Left ventricle myocardium superior (tissue), 1 donor: ENCODE measurements around the gene NEURL1. TPM values are rescaled to one million over a fixed set of nuclear protein-coding genes. Genes with fewer than 3 reads are reported as not detected.
"Not testable (repeated sequence)": the region's sequence is repeated elsewhere in the genome, so short reads cannot be mapped to it uniquely, and the experiment has no call there.

Experiments used
- ATAC-seq: fragments of 200-7000 bp; cut with Tn5 transposase; one replicate; pipeline ENCODE4 v1.9.1; 2020; ENCODE audit warnings: mild to moderate bottlenecking, moderate library complexity
- DNase-seq: peaks from one replicate; pipeline ENCODE4 v3.0.0-alpha.2; 2020
- intact Hi-C: fragments of 100-400 bp; cut with micrococcal nuclease; formaldehyde crosslinking; loops from one replicate; pipeline ENCODE4 v1.11.0; 2022
- total RNA-seq: library from RNA; stranded (reverse); fragmentation: NEBNext Ultra II Directional; extraction: Animal tissue kit (Norgen Biotek cat#: 25700); gene quantifications from one replicate; pipeline ENCODE4 v1.2.1, GENCODE V29; 2021
- donor health status: DM: no; HTN: yes; CAD: no; lungs with severe emphysema.

NEURL1 gene
- total RNA-seq, 1 donor from 2014 or later: not detected

DNA sequence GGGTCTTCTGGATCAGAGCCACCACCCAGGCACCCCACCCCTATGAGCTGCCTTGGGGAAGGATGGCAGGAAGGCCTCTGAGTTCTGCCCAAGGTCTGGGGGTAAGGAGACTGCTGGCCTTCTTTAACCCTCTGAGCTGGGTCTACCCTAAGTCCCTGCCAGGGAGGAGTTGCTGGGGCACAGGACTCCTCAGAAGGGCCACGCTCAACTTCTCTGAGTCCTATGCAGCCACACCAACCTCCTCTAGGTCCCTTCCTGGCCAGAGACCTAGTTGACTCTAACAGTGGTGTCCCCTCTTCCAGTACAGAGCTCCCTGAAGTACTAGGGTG, 2.6 kb upstream of the NEURL1 start:
- no peak for DNase-seq
- no peak for ATAC-seq
- intact Hi-C loops: no loop called here

DNA sequence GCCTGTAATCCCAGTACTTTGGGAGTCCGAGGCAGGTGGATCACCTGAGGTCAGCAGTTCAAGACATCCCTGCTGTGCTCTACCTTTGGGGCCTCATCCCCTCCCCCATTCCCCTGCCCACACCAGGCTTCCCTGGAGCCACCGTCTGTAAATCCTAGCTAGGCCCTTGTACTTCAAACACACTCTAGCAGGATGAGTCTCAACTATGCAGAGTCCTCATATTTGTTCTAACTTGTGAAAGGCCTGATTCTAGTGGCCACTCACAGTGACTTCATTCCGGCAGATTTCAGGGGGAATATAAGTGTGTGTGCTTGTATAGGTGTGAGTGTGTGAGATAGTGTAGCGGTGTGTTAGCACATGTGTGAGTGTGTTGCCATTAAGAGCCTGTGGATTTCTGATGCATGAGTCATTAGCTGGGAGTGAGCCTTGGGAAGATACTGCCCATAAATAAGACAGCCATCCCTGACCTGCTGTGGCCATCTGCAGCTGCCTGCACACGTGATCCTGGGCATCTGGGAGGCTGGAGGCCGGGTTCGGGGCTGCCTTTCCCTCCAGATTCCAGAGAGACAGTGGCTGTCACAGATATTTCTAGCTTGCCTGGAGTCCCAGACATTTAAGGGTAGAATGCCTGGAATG, 1.7 kb upstream of the NEURL1 start:
- intact Hi-C loops: no loop called here
- no peak for DNase-seq
- peak; percentile 68 for ATAC-seq

DNA sequence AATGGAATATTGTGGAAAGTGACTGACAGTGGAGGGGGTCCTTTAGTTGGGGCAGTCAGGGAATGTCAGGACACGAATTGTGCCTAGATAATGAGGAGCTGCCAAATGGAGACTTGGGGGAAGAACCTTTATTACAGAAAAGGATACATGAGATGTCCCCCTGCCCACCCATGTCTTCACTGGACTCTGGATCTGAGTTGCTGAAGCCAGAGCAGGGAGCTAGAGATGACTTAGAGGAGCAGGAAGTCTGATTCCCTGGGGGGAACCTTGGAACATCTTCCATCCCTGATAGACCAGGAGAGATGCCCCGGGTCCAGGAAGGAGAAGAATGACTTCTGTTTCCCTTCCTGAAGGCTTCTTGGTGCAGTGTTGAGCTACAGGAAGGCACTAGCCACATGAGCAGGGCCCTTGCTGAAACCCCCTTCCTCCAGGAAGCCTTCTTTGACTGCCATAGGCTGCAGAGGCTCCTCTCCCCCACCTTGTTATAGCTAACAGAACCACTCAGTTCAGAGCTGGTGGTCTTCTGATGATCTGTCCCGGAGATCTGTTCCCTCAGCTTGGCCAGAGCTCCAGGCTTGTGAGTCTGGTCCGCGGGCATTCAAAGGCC, 747 bp upstream of the NEURL1 start:
- intact Hi-C loops: no loop called here
- ATAC-seq (no peak), DNase-seq (no peak)

DNA sequence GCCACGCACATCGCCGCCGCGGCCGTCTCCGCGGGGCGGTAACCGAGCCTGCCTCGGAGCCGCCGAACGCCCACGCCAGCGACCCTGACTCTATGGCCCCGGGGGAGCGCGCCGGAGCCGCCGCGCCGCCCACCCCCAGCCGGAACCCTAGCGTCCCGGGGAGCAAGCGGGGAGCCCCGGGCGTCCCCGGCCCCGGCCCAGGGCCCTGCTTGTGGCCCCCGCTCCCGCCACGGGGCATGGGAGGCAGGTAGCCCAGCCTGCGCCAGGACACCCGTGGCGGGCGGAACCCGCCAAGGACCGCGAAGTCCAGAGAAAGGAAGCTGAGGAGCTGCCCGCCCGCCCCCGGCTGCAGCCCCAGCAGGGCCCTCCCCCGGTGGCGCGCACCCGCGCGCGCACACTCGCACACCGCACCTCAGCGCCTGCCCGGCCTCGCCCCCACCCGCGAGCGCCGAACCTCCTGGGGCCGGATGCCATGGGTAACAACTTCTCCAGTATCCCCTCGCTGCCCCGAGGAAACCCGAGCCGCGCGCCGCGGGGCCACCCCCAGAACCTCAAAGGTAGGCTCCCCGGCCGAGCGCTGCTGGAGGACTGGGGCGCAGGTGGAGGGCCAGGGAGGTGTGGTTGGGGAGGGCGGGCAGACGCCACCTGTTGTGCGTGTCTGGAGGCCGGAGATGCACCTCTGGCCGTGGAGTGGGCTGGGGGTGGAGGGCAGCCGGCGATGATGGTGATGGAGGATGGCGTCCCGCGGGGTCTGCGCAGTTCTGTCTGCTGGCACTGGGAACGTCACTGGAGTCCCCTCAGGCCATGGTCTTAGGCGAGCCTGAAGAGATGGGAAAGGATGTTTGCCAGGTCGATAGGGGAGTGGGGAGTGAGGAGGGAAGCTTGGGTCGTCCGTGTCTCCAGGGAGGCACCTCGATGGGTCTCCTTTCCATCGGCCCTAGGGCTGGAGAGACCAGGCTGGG, 692 bp downstream of the NEURL1 start:
- DNase-seq (peak; percentile 34), ATAC-seq (peak; percentile 23)
- intact Hi-C loops: no loop called here

DNA sequence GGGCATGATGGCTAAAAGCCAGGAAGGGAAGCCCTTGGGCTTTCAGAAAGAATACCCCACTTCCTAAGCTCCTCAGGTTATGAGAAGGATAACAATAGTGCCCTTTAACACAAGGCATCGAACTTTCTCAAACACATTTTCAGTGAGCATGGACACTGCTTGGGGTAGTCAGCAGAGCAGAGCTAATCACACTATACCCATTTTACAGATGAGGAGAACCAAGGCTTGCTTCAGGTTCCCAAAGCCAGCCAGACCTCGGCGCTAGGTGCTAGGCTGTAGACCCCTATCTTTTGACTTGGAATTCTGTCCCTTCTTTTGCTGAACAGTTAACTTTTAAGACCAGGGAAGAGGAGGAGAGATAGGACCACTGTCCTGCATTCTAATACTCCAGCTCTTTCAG, 1.8 kb downstream of the NEURL1 start:
- DNase-seq: no peak
- intact Hi-C loops: no loop called here
- no peak for ATAC-seq

DNA sequence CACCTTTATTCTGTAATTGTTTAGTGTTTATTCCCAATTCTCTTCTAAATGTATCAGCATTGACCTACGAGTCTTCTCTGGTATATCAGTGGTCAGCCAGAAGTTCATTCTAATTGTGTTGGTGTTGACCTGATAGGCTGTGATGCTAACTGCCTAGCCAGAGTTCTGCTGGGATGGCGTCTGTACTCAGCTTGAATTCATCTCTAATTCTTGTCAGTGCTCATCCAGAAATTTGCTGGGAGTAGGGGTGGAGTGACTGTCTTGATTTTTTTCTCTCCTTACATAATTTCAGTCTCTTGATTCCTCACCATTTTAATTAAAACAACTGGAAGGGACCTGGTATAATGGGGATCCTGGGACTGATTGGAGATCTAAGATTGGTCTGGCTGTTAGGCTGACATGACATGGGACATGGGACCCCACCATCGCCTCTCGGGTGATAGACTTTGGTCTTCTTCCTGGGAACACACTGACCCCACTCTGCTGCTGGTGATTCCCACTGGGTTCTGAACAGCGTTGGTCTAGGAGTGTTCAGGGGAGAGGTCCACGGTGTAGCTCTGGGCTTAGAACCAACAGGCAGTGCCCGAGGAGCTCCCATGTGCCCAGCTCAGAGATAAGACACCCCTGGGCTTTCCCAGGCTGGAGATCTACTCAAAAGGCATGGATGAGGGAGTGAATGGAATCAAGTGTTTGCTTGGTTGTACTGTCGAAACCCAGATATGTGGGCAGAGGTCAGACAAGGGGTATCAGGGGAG, 3.8 kb downstream of the NEURL1 start:
- ATAC-seq: no peak
- no peak for DNase-seq
- intact Hi-C loops: no loop called here

DNA sequence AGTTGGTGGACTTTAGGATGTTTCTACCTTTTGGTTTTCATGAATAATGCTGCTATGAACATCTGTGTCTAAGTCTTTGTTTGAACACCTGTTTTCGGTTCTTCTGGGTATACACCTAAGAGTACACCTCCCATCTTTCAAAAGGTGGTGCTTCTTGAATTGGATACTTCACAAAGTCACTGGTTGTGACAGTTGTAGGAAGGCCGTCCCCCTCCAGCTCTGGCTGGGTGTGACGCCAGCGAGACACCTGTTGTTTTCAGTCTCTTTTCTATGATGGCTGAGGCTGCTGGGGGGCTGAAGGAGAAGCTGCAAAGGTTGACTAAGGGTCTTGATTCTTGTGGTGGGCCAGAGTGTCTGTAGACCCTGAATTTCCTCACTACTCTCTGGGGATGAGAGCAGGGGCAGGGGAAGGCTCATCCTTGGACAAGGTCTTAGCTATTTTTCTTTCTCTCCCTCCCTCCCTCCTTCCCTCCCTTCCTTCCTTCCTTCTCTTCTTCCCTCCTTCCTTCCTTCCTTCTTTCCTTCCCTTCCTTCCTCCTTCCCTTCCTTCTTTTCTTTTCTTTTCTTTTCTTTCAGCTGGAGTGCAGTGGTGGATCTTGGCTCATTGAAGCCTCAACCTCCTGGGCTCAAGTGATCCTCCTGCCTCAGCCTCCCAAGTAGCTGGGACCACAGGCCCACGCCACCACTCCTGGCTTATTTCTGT, 5.6 kb downstream of the NEURL1 start:
- intact Hi-C loops: no loop called here
- DNase-seq: no peak
- ATAC-seq: no peak

DNA sequence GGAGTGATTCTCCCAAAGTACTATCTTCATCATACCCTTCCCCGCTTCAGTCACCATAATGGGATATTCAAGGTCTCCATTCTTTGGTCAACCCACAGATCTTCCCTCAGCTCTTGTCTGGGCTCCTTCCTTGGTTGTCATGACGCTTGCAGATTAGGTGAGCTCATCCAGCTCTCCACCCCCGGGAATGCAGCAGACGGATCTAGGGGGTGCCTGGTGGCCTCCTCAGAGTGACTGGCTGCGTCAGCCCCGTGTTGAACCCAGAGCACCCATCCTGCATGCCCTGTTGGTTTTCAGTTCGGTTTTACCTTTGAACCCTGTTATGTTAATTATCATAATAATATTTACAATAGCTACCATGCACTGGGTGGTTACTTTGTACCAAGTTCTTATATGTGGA, 6.4 kb downstream of the NEURL1 start:
- DNase-seq (no peak), ATAC-seq (no peak)
- intact Hi-C loops: no loop called here

DNA sequence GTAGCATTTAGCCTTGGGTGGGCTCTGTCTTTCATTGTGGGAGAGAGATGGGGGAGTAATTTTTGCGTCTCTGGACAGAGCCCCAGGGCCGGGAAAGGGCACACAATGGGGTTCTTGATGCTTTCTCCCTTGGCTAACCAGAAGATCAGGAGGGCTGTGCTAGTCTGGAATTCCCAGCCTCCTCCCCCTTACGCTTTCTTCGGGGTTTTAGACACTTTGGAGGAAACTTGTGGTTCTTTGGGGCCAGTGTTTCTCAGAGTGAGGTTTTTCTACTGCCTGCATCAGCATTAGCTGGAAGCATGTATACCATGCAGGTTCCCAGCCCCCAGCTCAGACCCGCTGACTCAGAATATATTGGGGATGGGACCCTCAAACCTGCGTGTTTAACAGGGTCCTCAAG, 7.0 kb downstream of the NEURL1 start:
- intact Hi-C loops: no loop called here
- no peak for ATAC-seq
- DNase-seq: no peak

DNA sequence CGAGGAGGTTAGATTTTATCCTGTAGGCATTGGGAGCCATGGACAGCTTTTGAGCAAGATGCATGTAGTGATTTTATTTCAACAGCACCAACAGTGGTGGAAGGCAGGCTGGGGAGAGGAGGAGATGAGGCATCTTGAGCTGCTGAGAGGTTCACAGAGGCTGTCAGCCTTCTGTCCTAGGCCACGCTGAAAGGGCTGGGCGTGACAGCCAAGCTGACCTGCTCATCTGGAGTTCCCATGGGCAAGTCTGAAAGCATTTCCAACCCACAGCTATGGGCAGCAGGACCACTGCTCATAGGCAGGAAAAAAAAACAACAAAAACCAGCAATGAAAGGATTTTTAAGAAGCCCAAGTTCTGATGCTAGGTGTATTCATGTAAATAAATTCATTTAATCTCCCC, 7.7 kb downstream of the NEURL1 start:
- ATAC-seq (no peak), DNase-seq (no peak)
- intact Hi-C loops: no loop called here

DNA sequence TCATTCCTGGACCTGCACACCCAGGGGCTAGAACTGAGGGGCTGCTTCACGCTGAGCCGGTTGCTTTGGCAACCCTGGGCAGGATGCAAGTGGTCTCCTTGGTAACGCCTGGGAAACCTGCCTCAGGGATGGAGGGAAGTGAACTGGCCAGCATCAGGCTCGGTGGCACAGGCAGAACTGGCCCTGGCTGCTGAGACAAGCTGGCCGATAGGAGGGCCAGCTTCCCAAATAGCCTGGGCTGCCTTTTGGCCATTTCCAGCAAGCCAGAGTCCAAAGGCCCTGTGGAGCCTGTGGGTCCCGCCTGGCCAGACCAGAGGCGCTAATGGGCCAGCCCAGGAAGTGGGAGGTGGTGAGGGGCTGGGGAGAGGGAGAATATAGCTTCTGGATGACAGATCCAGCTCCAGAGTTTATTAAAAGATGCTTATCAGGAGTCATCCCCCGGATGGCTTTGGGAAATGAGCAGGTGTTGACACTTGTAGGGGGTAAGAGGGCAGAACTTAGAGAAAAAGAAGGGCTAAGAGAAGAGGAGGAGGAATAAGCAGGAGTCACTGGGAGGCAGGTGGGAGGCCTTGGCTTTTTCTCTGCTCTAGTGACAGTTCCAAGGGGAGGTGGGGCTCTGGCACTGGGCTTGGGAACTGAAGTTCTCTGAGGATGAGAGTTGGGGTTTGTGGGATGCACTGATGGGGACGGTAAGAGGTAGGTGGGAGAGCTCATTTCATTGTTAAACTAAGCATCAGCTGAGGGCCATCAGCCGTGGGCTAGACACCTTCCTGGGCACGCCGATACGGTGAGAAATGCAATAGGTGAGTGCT, 9.6 kb downstream of the NEURL1 start:
- DNase-seq (no peak), ATAC-seq (no peak)
- intact Hi-C loops: no loop called here

DNA sequence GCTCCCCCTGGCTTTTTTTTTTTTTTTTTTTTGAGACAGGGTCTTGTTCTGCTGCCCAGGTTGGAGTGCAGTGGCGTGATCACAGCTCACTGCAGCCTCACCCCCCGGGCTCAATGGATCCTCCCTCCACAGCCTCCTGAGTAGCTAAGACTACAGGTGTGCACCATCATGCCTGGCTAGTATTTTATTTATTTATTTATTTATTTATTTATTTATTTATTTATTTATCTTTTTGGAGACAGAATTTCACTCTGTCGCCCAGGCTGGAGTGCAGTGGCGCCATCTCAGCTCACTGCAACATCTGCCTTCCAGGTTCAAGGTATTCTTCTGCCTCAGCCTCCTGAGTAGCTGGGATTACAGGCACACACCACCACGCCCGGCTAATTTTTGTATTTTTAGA, 10.3 kb downstream of the NEURL1 start:
- intact Hi-C loops, DNase-seq, ATAC-seq: not testable (repeated sequence)

DNA sequence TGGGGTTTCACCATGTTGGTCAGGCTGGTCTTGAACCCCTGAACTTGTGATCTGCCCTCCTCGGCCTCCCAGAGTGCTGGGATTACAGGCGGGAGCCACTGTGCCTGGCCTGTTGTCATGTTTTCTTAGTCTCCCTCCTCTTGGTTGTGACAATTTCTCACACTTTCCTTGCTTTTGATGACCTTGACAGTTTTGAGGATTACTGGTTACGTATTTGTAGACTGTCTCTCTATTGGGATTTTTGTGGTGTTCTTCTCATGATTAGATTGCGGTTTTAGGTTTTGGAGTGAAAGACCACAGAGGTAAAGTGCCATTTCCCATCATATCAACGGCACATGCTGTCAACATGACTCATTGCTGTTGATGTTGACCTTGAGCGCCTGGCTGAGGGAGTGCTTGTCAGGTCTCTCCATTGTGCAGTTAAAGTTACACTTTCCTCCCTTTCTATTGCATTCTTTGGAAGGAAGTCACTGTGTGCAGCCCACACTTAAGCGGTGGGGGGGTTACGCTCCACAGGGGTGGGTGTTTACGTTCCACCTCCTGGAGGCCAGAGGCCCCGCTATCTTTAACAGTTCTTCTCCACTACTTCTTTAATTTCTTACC, 10.8 kb downstream of the NEURL1 start:
- no peak for DNase-seq
- peak; percentile 73 for ATAC-seq
- intact Hi-C loops: no loop called here

DNA sequence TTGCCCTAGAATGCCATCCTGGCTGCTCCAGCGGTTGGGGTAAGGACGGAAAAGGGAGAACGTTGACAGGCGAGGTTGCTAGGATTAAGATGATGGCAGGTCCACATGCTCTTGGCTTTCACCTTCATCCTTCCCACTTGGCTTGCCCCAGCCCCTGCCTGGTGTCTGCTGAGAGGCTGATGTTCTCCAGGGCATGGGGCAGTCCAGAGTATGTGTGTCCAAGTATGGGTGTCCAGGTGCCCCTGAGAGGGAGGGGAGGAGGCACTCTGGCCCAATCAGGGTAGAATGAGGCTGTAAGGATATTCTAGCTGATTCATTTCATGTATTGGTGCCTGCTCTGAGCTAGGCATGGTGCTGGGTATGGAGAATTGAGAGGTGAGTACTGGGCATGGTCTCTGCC, 12.6 kb downstream of the NEURL1 start:
- no peak for DNase-seq
- intact Hi-C loops: no loop called here
- ATAC-seq: no peak

DNA sequence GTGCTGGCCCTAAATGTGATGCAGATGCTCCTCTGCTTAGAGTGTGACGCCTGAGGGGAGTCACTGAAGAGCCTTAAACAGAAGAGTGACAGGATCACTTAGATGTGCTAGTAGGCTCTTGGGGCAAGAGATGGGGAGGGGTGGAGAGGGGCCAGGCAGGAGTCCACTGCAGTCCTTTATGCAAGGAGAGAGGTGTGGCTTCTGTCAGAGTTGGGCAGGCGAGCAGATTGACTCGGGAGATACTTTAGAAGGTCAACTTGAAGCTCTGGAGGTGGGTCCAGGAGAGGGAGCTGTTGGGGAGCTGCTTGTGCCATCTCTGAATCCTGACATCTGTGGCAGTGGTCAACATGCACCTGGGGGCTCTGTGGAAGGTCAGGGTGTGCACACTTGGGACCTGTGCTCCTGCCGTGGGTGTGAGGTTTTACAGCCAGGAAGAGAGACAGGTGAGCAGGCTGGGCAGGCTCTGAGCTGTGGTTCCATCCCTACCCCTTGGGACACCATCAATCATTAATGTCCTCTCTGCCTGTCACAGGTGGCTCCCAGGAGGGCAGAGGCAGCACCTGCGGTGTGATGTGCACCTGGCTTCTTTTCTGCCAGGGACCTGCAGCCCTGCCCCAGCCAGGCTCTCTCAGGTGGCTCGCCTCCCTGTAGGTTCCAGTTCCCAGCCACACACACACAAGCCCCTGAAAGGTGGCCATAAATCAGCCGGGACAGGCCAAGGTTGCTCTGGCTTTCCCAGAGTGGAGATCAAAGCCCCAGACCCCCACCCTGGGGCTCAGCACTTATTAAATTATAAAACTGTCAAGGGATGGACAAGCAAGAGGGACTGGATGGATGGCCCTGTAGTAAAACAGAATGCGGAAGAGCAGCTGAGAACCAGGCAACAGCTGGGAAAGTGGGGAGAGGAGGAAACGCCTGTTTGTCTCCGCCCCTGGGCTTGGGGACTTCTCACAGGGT, 14.0 kb downstream of the NEURL1 start:
- DNase-seq (no peak), ATAC-seq (no peak)
- intact Hi-C loops: no loop called here

DNA sequence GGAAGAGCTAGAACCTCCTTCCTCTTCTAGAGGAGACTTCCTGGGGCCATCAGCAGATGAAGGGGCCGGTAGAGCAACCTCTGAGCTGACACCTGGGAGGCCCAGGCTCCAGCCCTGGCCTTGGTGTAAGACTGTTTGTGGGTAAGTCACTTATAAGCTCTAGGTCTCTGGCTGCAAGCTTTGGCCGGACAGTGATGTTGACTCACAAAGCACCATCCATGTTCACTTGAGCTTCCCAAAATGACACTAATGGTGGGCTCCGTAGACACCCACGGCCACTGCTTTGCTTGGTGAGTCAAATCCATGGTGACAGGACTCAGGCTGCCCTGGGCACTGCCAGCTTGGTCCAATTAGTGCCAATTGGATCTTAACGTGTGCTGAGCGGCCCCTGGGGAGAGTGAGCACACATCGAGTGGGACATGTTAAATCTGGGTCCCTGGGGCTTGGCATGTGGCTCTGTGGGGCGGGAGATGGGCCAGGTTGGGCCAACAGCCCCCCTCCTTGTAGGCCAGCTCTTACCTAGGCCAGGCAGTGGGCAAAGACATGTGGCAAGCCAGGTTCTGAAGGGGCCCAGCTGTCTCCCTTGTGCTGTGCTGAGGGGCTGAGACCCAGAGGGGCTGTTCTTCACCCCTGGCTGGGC, 16.7 kb downstream of the NEURL1 start:
- intact Hi-C loops: no loop called here
- ATAC-seq: no peak
- DNase-seq: no peak
